GM03348 (cell line): ENCODE measurements around the gene SYDE1.

ENCODE experiments used
- DNase-seq: peaks from one replicate; pipeline ENCODE4 v3.0.0; 2012; ENCODE audit warnings: low spot score

Gene SYDE1

DNA sequence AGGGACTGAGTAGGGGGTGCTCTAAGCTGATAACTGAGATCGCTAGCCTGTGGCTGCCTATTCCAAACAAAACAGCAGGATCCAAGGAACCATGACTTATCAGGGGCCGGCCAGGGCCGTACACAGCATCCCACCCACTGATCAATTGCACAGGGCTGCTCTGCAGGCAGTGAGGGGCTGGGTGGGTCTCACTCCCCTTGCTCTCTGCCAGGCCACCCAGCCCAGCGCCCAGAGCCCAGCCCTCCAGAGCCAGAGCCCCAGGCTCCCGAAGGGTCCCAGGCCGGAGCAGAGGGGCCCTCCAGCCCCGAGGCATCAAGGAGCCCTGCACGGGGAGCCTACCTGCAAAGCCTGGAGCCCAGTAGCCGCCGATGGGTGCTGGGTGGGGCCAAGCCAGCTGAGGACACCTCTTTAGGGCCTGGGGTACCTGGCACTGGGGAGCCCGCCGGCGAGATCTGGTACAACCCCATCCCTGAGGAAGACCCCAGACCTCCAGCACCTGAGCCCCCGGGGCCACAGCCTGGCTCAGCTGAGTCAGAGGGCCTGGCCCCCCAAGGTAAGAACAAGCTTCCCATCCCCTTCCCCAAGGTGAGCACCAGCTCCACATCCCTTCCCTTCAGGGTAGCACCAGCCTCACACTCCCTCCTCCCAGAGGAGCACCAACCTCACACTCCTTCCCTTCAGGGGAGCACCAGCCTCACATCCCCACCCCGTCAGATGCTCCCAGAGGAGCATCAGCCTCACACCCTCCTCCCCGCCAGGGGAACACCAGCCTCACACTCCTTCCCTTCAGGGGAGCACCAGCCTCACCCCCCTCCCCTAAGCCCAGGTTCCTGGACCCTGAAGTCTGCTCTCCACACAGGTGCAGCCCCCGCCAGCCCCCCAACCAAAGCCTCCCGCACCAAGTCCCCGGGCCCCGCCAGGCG lies 1.9 kb downstream of the SYDE1 start:
- no peak for DNase-seq

DNA sequence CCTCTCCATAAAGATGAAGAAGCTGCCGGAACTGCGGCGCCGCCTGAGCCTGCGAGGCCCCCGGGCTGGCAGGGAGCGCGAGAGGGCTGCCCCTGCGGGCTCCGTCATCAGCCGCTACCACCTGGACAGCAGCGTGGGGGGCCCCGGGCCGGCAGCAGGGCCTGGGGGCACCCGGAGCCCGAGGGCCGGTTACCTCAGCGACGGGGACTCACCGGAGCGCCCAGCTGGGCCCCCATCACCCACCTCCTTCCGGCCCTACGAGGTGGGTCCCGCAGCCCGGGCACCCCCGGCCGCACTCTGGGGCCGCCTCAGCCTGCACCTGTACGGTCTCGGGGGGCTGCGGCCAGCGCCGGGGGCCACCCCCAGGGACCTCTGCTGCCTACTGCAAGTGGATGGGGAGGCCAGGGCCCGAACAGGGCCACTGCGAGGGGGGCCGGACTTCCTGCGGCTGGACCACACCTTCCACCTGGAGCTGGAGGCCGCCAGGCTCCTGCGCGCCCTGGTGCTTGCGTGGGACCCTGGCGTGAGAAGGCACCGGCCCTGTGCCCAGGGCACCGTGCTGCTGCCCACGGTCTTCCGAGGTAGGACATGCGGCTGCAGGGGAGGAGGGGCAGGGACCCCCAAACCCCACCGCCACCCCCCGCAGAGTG lies 2.7 kb downstream of the SYDE1 start:
- DNase-seq = no peak

DNA sequence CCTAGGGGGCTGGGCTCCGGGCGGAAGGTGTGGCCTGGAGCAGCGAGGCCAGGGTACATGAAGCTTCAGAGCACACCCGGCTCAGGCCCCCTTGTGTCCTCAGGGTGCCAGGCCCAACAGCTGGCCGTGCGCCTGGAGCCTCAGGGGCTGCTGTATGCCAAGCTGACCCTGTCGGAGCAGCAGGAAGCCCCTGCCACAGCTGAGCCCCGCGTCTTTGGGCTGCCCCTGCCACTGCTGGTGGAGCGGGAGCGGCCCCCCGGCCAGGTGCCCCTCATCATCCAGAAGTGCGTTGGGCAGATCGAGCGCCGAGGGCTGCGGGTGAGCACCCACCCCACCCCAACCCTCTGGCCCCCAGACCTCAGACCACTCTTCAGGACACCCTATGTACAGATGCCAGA lies 3.2 kb downstream of the SYDE1 start:
- DNase-seq = no peak

DNA sequence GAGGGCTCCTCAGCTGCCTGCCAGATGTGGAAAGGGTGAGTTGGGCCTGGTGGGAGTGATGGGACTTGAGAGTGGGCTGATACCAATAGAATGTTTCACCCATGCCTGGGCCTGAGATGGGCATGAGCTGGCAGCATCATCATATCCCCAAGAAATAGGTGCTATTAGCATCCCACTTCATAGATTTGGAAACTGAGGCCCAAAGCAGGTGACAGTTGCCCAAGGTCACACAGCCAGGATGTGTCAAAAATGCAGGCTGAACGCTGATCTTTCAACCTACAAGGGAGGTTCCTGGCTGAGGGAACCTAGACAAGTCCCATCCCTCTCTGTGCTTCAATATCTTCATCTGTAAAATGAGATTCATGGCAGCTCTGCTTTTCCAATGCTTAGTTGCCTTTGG lies 4.6 kb downstream of the SYDE1 start:
- DNase-seq = no peak

DNA sequence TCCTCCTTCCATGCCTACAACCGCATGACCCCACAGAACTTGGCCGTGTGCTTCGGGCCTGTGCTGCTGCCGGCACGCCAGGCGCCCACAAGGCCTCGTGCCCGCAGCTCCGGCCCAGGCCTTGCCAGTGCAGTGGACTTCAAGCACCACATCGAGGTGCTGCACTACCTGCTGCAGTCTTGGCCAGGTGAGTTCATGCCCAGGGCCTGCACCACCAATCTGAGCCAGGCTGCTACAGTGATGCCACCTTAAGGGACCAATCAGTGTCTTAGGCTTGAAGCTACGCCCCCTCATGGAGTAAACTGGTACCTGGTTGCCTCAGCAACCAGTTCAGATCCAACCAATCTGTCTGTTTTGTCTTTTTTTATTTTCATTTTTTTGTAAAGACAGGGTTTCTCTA lies 5.2 kb downstream of the SYDE1 start:
- no peak for DNase-seq

DNA sequence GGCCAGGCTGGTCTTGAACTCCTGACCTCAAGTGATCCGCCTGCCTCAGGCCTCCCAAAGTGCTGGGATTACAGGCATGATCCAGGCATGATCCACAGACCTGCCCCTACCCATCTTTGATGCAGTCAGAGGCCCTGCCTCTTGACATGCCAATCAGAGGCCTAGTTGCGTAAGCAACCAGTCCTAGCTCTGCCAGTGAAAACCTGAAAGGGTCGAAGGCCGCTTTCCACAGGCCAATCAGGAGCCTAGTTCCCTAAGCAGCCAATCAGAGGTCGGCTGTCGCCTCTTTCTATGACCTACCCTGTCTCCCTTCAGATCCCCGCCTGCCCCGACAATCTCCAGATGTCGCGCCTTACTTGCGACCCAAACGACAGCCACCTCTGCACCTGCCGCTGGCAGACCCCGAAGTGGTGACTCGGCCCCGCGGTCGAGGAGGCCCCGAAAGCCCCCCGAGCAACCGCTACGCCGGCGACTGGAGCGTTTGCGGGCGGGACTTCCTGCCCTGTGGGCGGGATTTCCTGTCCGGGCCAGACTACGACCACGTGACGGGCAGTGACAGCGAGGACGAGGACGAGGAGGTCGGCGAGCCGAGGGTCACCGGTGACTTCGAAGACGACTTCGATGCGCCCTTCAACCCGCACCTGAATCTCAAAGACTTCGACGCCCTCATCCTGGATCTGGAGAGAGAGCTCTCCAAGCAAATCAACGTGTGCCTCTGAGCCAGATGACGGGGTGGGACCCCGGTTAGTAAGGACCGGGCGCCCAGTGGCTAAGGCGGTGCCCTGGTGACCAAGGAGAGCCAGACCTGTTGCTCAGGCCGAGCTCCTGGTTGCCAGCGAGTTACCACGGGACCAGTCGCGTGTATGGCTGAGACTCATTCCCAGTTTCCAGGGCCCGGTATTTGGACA lies 6.3 kb downstream of the SYDE1 start:
- DNase-seq = no peak

DNA sequence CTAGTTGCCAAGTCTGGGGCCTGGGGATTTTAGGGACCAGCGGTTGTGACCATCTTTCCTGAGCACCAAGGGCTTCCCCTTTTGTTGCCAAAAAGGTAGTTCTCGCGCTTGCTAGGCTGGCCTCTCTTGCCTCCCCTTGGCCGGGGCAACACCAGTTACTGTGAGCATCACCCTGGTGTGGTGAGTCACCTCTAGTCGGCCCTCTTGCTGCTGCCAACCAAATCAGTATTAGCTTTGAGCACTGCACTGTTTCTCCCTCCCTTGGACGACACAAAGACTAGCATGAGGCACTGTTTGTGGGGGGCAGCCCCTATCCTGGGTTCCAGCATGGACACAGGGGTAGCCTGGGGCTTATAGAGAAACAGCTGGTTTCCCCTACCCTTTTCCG lies 6.9 kb downstream of the SYDE1 start:
- DNase-seq = peak; percentile 67

DNA sequence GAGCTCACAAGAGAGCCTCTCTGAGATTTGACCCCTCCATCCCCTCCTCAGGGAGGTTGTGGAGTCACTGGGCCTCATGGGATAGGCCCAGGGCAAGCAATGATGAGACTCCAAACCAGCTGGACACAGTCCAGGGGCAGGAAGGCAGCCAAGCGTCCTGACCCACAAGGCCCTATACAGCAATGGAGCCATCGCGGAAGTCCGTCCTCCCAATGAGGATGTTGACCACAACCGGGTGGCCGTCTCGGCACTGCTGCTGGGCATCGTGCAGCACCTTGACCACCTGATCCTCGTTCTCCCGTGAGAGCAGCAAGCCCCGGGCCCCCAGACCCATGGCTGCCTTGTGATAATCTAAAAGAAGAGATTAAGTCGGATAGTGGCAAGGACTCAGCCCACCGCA lies 7.9 kb downstream of the SYDE1 start:
- no peak for DNase-seq

DNA sequence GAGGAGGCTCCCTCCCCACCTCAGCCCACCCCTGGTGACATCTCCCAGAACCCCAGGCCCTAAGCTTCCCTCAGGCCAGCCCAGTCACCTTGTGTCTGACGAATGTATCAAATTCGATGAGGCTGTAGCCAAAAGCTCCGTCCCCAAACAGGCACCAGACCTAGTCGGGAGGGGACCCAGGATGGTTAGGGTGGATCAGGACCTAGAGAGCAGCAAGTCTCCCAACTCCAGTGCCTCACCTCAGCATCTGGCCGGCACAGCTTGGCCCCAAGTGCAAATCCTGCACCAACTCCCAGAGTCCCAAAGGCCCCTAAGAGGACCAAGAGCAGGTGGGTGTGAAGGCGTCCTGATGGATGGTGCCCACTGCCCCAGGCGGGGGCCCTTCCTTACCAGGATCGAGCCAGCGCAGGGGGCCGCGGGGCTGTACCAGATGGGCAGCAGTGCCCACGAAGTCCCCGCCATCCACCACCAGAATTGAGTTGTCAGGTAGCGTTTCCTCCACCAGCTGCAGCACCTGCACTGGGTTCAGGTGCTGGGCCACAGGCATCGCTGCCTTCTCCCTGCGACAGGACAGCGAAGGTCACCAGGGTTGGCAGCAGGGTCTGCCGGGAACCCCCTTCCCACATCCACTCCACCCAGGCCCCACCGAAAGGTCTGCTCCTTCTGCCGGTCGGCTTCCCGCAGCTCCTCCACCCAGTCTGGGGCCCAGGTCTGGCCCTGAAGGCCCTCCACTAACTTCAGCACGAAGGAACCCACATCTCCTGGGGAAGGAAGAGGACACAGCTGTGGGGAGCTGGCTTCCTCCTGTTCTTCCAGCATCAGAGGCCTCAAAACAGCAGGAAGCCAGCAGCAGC lies 8.8 kb downstream of the SYDE1 start:
- no peak for DNase-seq

DNA sequence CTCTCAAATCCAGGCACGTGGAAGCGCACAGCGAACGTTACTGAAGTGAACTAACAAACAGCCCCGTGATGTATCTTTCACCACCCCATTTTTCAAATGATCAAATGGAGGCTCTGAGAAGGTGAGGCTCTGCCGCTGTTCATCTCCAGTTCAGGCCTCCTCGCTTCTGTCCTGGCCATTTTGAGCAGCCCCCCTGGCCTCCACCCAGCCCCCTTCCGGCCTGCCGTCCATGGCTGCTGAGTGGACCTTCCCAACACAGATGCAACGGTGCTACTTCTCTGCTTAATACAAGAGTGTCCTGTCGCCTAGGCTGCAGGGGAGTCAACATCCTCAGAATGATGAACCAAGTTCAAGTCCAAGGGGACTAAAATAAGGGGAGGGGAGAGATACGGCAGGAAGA lies 9.7 kb downstream of the SYDE1 start:
- DNase-seq = no peak

DNA sequence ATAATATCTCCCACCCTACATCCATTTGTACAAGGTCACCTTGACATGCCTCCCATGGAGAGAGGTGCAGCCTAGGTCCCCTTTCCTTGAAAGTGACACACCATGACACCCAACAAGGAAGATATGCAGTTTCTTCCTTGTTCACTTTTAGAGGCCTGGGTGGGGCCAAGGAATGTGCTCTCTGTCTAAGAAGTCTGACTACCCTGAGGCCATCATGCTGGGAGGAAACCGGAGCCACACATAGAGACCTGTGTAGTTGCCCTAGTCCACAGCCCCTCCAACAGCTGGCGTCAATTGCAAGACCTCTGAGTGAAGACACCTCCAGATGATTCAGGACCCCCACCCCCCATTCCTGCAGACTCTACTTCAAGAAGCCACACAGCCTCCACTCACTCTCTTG lies 11.0 kb downstream of the SYDE1 start:
- no peak for DNase-seq

DNA sequence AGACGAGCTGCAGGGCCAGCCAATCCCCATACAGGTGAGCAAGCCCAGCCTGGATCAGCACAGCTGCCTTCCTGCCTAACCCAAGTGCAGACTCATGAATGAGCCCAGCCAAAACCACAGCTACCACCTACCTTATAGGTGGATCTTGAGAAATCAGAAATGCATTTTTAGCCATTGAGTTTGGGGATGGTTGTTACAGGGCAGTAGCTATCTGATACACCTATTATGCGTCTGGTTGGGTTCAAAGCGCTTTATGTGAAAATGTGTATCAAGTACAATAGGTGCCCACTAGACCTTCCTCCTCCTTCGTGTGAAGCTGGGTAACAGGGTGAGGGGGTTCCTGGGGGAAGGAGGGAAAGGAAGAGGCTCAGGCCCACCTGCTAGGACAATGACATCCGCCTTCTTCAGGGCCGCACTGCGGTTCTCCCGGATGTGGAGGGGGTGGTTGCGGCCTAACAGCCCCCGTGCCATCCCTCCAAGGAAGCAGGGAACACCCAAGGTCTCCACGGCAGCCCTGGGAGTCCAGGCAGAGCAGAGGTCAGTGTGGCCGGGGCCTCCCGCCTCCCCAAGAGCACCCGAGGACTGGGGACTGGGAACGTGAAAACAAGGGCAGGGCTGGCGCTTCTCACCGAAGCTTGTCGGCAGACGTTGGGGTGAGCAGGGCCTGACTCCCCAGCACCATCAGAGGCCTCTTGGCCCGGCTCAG lies 11.7 kb downstream of the SYDE1 start:
- no peak for DNase-seq

DNA sequence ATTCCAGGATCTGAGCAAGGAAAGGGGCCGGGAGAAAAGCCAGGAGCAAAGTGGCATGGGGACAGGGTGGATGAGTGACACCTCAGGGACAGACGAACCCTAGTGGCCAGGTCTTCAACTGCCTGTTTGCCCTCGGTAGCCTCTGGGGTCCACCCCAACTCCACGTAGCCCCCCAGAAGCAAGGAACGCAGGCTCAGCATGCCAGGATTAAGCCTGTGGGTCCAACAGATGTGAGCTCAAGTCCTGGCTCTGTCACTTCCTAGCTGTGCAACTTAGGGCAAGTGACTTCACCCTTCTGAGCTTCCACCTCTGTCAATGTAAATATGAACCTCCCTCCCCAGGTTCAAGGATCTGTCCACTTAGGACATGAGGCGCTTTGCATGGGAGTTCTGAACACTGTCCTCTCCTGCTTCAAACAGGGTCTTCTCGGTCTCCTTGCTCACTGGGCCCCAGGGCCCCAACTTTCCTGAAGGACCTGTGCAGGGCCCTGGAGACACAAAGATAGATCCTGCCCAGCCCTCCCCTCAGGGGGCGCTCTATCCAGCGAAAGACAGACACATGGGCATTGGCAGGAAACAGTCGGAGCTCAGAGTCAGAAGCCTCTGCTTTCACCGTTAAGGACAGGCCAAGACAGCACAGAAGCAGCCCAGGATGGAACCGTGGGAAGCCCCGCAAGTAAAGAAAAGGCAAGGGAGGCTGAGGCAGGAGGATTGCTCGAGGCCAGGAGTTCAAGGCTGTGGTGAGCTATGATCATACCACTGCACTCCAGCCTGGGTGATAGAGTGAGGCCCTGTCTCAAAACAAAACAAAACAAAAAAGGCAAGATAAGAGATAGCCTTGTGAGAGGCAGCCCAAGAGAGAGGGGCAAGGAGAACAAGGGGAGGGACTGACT lies 13.2 kb downstream of the SYDE1 start:
- no peak for DNase-seq

DNA sequence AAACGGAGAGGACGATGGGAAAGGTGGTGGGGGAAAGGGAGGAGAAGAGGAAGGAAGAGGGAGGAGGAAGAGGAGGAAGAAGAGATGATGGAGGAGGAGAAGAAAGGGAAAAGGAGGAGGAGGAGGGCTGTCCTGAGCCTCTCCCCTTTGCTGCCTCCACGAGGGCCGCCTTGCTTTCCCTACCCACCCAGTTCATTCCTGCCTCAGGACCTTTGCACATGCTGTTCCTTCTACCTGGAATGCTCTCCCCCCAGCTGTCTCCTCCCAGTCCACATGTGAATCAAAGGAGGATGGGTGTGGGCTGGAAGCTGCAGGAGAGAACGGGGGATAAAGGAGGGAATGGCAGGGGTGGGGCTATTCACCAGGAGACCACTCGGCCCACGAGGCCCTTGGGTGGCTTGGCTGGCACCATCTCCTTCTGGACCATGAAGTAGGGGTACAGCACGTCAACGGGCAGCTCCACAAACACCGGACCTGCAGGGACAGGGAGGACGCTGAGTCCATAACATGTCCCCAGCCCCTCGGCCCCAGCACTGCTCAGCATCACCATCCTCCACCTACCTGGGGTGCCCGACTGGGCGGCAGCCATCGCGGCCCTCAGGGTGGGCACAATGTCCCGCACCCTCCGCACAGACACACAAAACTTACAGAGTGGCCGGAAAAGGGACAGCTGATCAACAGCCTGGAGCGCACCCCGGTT lies 15.3 kb downstream of the SYDE1 start:
- DNase-seq = no peak

DNA sequence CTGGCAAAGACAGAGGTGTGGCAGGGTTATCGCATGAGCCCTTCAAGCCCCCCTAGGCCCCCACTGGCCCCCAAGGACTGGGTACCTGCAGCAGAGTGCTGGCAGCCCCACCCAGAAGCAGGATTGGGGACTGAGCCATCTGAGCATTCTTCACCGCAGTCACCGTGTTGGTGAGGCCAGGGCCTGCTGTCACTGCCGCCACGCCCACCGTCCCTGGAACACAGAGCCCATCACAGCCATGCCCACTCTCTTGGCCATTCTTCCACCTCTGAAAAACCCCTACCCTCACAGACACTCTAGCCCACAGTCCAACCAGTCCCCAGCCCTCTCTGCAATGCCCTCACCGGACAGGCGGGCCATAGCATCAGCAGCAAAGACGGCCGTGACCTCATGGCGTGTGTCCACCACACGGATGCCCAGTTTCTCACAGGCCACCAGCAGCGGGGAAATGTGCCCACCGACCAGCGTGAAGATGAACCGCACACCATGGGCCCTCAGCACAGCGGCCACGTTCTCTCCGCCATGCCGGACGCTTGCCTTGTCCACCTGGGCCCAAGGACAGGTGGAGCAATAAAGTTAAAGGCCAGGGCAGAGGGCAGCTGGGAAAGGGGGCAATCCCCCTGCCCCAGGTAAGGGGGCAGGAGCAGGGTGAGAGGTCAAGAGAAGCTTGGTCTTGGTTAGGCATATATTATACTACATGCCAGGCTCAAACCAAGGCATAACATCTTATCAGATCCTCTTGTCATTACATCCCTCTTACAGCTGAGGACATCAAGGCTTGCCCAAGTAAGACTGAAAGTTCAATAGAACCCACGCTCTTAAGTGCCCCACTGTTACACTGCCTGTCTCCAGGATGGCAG lies 16.1 kb downstream of the SYDE1 start:
- DNase-seq = no peak

DNA sequence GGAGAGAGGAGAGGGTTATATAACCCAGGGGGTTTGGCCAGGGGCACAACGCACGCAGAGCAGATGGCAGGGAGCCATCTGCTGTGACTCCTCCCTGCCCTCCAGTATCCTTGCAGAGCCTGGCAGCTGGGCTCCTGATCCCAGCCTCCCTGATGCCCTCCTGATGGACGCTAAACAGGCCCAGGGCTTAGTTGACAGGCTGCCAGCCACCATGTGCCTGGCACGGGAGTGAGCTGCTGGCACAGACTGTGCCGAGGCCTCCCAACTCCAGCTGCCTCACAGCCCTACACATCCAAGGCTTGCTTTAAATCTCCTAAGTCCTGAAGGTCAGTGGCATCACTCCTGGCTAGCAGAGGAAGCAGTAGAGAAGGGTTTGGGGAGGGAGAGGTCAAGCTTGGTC lies 16.7 kb downstream of the SYDE1 start:
- DNase-seq = no peak

DNA sequence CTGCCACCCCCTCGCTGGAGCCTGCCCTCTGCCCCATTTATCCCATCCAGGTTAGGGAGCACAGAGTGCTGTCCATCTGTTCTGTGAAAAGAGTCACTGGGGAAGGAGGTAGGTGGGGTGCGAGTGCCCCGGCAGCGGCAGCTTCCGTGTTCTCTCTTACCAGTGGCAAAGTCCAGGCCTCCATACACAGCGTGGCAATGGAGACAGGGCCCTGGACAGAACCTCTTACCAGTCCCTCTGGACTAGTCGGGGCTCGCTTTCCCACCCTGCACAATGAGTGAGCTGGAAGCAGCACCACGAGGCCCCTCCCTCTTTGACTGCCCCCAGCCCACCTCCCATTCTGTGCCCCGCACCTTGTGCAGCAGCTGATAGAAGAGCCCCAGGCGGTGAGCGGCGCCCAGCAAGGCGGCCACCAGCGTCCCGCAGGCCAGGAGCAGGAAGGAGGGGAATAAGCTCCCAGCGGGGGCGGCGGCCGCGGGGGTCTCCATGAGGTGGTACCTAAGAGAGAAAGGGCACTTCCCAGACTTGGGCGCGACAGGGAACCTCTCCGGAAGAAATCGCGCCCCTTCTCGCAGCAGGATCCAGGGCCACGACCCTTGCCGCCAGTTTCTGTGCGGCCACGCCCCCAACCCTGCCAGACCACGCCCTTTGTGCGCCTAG lies 17.5 kb downstream of the SYDE1 start:
- no peak for DNase-seq
